Cardiac fibroblast (primary cell): ENCODE measurements around the gene ERC2.

Source experiments
- DNase-seq, 2 donors: peaks; one replicate each; pipeline versions ENCODE4 v3.0.0 to v3.0.0-alpha.2; 2010; ENCODE audit warnings: low read depth in 2 of 2
- H3K4me3 ChIP-seq, 2 donors: replicated peaks in 1 of 2; 1 replicate in 1 of 2; 2 replicates in 1 of 2; pipeline ENCODE4 v1.5.1; 2011; ENCODE audit warnings: low read depth in 2 of 2, low read length in 2 of 2, mild to moderate bottlenecking in 2 of 2, moderate library complexity in 1 of 2
- TF ChIP-seq, protein P1 (sequence below): IDR thresholded peaks from one replicate; pipeline ENCODE4 v1.5.1; 2011; ENCODE audit warnings: low read depth, mild to moderate bottlenecking, low read length, inconsistent platforms

The ERC2 gene

DNA sequence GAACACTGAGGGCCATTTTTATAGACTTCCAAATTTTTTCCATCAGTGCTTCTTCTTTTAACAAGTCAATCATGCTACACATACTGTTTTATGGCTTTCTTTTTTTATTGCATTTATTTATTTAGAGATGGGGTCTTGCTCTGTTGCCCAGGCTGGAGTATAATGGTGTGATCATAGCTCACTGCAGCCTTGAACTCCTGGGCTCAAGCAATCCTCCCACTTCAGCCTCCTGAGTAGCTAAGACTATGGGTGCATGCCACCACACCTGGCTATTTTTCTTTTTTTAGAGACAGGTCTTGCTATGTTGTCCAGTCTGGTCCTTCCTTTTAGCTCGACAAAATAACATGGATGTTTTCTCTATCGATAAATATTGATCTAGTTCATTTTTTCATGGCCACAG lies 555.4 kb downstream of the ERC2 start:
- TF ChIP-seq, protein P1, sequence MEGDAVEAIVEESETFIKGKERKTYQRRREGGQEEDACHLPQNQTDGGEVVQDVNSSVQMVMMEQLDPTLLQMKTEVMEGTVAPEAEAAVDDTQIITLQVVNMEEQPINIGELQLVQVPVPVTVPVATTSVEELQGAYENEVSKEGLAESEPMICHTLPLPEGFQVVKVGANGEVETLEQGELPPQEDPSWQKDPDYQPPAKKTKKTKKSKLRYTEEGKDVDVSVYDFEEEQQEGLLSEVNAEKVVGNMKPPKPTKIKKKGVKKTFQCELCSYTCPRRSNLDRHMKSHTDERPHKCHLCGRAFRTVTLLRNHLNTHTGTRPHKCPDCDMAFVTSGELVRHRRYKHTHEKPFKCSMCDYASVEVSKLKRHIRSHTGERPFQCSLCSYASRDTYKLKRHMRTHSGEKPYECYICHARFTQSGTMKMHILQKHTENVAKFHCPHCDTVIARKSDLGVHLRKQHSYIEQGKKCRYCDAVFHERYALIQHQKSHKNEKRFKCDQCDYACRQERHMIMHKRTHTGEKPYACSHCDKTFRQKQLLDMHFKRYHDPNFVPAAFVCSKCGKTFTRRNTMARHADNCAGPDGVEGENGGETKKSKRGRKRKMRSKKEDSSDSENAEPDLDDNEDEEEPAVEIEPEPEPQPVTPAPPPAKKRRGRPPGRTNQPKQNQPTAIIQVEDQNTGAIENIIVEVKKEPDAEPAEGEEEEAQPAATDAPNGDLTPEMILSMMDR: no peak
- DNase-seq: no peak
- H3K4me3 ChIP-seq: no peak overlapping the region

DNA sequence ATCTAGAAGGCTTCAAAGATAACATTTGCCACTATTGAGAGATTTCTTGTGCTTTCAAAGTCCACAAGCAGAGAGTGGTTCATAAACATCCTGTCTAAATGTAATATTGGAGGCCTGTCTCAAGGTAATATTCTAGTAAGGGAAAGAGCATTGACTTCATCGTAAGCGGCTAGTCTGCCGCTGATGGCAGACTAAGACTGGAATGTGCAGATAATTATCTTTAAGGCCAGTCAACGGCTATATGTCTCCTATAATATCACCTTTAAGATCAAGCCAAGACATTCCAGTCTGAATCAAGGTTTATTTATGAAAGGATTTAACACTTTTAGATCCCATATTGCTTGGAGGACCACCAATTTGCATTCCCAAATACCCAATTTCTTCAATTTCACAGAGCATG lies 557.0 kb downstream of the ERC2 start:
- TF ChIP-seq, protein P1: no peak
- H3K4me3 ChIP-seq: no peak overlapping the region
- DNase-seq: no peak

DNA sequence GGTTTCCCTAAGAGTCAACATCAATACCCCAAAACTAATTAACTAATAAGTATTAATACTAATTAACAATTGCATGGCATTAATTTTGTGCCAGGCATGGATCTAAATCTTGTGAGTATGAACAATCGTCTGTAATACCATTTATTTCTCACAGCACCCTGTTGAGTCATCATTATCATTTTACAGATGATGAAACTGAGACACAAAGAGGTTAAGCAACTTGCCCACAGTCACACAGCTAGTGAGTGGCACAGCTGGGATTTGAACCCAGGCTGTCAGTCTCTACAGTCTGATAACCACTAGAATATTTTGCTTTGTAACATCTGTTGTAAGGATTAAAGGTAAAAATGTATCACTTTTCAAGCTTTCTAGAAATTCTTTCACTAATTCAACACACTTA lies 557.7 kb downstream of the ERC2 start:
- DNase-seq: peak in 1 of 2 donors; percentile 11
- TF ChIP-seq, protein P1: no peak
- no peak overlapping the region for H3K4me3 ChIP-seq

DNA sequence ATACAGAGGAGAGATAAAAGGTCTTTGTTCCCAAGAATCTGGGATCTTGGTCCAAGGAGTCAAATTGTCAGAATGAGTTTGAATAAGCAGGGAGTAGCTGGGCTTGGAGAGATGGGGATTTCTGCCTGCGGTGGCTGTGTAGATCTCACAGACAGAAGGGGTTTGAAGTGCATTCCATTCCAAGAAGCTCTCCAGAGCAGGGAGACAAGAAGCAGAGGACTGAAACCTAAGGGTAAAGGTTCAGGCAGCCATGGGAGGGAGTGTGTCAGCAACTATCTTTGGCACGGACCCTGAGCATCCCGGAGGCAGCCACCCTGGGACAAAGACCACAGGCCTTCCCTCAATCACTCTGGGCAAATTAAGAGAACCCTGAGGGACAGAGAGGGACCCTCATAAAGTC lies 558.9 kb downstream of the ERC2 start:
- no peak overlapping the region for H3K4me3 ChIP-seq
- TF ChIP-seq, protein P1: no peak
- no peak for DNase-seq

DNA sequence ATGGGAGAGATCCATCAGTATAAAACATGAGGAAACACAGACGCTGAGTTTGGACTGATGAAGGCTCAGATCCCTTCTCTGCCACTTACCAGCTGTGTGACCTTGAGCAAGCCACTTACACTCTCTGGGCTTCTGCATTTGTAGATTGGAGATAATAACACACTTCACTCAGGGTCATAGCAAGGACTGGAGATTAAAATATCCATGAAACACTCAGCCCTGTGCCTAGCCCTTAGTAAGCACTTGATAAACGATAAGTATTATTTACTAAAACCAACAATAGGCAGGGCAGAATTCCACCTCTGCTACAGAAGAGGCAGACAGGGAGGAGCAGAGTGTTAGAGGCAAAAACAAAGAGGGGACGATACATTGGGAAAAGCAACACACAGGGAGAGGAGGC lies 560.7 kb downstream of the ERC2 start:
- TF ChIP-seq, protein P1: no peak
- H3K4me3 ChIP-seq: no peak overlapping the region
- DNase-seq: no peak

DNA sequence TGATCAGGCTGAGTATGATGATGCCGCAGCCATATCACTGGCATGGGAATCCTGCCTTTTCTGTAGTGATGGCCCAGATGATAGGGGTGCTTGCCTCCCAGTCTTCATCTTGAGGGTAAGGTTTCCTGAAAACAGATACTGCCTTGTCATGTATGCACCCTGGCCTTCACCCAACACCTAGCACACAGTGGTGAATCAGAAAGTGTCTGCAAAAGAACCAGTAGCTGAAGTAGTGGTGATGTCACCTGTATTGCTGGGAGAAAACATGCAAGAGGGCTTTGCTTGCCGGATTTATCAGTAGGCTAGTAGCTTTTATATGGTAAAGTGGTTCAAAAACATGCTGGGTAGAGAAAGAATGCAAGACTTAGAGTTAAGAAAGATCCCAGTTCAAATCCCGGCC lies 561.4 kb downstream of the ERC2 start:
- no peak for DNase-seq
- TF ChIP-seq, protein P1: no peak
- no peak overlapping the region for H3K4me3 ChIP-seq

DNA sequence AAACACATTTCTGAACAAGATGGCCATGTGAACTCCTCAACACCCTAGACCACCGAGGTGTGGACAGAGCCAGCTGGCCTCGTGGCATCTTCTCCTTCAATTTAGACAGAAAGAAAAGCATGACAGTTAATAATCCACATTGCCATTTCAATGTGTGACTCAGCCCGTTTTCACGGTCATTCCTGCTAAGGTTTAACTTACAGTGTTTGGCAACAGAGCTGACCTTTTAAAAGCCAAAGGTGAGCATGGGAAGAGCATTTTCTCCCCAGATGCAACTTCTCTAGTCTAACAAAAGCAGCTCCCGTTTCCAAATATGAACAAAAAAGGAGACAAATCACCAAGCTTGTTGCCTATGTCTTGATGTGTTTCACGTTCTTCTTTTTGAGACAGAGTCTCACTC lies 563.6 kb downstream of the ERC2 start:
- TF ChIP-seq, protein P1: no peak
- no peak for DNase-seq
- no peak overlapping the region for H3K4me3 ChIP-seq
